CD4-positive, alpha-beta T cell (primary cell): ENCODE data around the gene IZUMO1. TPM values are rescaled to one million over a fixed set of nuclear protein-coding genes. Genes with fewer than 3 reads are reported as not detected.

Experiments
- ATAC-seq: fragments of 200-7000 bp; cut with Tn5 transposase; one replicate; pipeline ENCODE4 v1.10.0; 2022; ENCODE audit warnings: mild to moderate bottlenecking; ENCODE audit not compliant: poor library complexity
- CTCF ChIA-PET: fragments of 350-600 bp; sonication (Branson Sonifier 250); formaldehyde crosslinking; loops from one replicate; lab custom pipeline; 2021; ENCODE audit warnings: antibody characterized with exemption, inconsistent platforms; lab: Charles Lee
- POLR2A ChIA-PET: fragments of 350-600 bp; sonication (Branson Sonifier 250); formaldehyde crosslinking; loops from one replicate; lab custom pipeline; 2021; ENCODE audit warnings: antibody characterized with exemption, inconsistent platforms; lab: Charles Lee
- DNase-seq, 14 experiments: peaks; one replicate each; pipeline ENCODE4 v3.0.0-alpha.2; 2013 to 2020; ENCODE audit warnings: mixed read lengths in 2 of 14
- H3K27ac ChIP-seq, 2 donors: one replicate each; pipeline versions ENCODE4 v1.5.1 to v1.7.0; 2013; ENCODE audit warnings: low read length in 2 of 2, low read depth in 1 of 2, mild to moderate bottlenecking in 1 of 2
- H3K27me3 ChIP-seq, 2 experiments: 1 replicate in 1 of 2; 2 replicates in 1 of 2; pipeline versions ENCODE4 v1.6.1 to v1.7.0; 2013; ENCODE audit warnings: low read length in 2 of 2, control low read depth in 1 of 2, mild to moderate bottlenecking in 1 of 2, moderate library complexity in 1 of 2; ENCODE audit not compliant: insufficient read depth in 2 of 2, control insufficient read depth in 1 of 2
- H3K36me3 ChIP-seq: one replicate; pipeline ENCODE4 v1.6.1; 2013; ENCODE audit warnings: low read length, control low read depth; ENCODE audit not compliant: insufficient read depth
- H3K4me1 ChIP-seq: one replicate; pipeline ENCODE4 v1.6.1; 2013; ENCODE audit warnings: low read length, control low read depth; ENCODE audit not compliant: insufficient read depth
- H3K4me3 ChIP-seq: one replicate; pipeline ENCODE4 v1.5.1; 2013; ENCODE audit warnings: mild to moderate bottlenecking, low read length, moderate library complexity
- H3K9me3 ChIP-seq, 2 experiments: 1 replicate in 1 of 2; 2 replicates in 1 of 2; pipeline versions ENCODE4 v1.6.1 to v1.7.0; 2013; ENCODE audit warnings: low read length in 2 of 2, mild to moderate bottlenecking in 2 of 2, control low read depth in 1 of 2, moderate library complexity in 1 of 2; ENCODE audit not compliant: control insufficient read depth in 1 of 2, insufficient read depth in 1 of 2
- H3K27ac Mint-ChIP-seq: one replicate; pipeline ENCODE4 v1.8.0; 2020; ENCODE audit warnings: mixed read lengths
- H3K27me3 Mint-ChIP-seq: one replicate; pipeline ENCODE4 v1.8.0; 2021; ENCODE audit warnings: mixed read lengths
- H3K36me3 Mint-ChIP-seq: one replicate; pipeline ENCODE4 v1.8.0; 2021; ENCODE audit warnings: low read depth, mixed read lengths
- H3K4me1 Mint-ChIP-seq: one replicate; pipeline ENCODE4 v1.8.0; 2021; ENCODE audit warnings: low read depth, mixed read lengths
- H3K4me3 Mint-ChIP-seq: one replicate; pipeline ENCODE4 v1.8.0; 2020; ENCODE audit warnings: mild to moderate bottlenecking, mixed read lengths
- H3K9me3 Mint-ChIP-seq: one replicate; pipeline ENCODE4 v1.8.0; 2020; ENCODE audit warnings: mixed read lengths
- intact Hi-C, 2 experiments: fragments of 100-400 bp; cut with DNase I in 1 of 2; cut with micrococcal nuclease in 1 of 2; formaldehyde crosslinking; loops; one replicate each; pipeline versions ENCODE4 v1.15.1 to v1.9.0; 2023 to 2025; cut with DNase I, micrococcal nuclease
- total RNA-seq, 174 experiments: library from RNA in 2 of 174; stranded (reverse) in 2 of 174; gene quantifications; one replicate each; pipeline ENCODE4 v1.2.3 and lab custom pipeline; 2021 to 2026
- TF ChIP-seq, protein P1 (sequence below): fragments of 200-600 bp; IDR thresholded peaks from one replicate; pipeline ENCODE4 v1.8.0; 2022; ENCODE audit warnings: antibody characterized with exemption, mild to moderate bottlenecking

The IZUMO1 gene
- total RNA-seq, 2 experiments from 2014 or later: not detected

DNA sequence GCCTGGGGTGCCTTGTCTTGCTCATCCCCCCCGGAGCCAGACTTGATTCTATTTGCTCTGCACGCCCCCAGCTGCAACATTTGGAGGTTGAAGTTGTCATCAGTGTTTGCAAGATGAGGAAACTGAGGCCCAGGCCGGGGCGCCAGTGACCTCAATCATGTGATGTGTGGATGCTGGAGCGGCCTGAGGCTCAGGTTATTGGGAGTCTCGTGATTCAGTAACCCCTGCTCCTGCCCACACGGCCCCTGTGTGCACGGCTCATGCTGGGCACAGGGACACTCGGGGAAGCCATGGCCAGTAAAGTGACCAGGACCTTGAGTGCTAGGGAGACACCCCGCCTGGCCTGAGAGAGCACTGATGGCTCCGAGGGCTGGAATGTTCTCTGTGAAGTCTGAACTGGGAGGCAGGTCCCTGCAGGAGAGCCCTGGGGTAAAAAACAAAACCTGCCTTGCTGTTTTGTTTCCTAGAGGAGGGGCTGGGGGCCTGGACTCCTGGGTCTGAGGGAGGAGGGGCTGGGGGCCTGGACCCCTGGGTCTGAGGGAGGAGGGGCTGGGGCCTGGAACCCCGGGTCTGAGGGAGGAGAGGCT is 10.5 kb upstream of the IZUMO1 start:
- no peak for ATAC-seq
- TF ChIP-seq, protein P1, sequence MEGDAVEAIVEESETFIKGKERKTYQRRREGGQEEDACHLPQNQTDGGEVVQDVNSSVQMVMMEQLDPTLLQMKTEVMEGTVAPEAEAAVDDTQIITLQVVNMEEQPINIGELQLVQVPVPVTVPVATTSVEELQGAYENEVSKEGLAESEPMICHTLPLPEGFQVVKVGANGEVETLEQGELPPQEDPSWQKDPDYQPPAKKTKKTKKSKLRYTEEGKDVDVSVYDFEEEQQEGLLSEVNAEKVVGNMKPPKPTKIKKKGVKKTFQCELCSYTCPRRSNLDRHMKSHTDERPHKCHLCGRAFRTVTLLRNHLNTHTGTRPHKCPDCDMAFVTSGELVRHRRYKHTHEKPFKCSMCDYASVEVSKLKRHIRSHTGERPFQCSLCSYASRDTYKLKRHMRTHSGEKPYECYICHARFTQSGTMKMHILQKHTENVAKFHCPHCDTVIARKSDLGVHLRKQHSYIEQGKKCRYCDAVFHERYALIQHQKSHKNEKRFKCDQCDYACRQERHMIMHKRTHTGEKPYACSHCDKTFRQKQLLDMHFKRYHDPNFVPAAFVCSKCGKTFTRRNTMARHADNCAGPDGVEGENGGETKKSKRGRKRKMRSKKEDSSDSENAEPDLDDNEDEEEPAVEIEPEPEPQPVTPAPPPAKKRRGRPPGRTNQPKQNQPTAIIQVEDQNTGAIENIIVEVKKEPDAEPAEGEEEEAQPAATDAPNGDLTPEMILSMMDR: no peak
- Histone ChIP-seq H3K36me3 (no peaks in the 10 kb centered on the region), H3K9me3 (peaks cover 0 to 5% of the 10 kb centered on the region in 2 experiments), H3K4me1 (peaks cover 23% of the 10 kb centered on the region), H3K27me3 (peaks cover 24 to 26% of the 10 kb centered on the region in 2 experiments), H3K27ac (no peak overlapping the region), H3K4me3 (no peak overlapping the region)
- Mint-ChIP-seq H3K27ac (no peak overlapping the region), H3K4me1 (peaks cover 13% of the 10 kb centered on the region), H3K9me3 (no peaks in the 10 kb centered on the region), H3K36me3 (no peaks in the 10 kb centered on the region), H3K27me3 (peaks cover 35% of the 10 kb centered on the region), H3K4me3 (no peak overlapping the region)
- POLR2A ChIA-PET: no interaction called here
- intact Hi-C loops: no loop called here
- CTCF ChIA-PET: no interaction called here
- DNase-seq: no peak

DNA sequence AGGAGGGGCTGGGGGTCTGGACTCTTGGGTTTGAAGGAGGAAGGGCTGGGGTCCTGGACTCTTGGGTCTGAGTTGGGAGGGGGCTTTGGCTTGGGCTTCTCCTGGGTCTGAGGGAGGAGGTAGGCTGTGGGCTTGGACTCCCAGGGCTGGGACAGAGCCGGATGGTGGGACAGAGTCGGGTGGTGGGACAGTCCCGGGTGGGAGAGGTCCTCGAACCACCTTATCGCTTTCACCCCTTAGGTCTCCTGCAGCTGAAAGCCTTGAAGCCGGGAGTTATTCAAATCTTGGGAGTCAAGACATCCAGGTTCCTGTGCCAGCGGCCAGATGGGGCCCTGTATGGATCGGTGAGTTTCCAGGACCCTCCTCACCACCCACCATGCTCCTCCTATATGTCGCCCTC is 10.0 kb upstream of the IZUMO1 start:
- DNase-seq (no peak), ATAC-seq (no peak)
- Histone ChIP-seq H3K9me3 (peaks cover 0 to 5% of the 10 kb centered on the region in 2 experiments), H3K4me3 (no peak overlapping the region), H3K27me3 (peaks cover 24 to 31% of the 10 kb centered on the region in 2 experiments), H3K4me1 (peaks cover 28% of the 10 kb centered on the region), H3K36me3 (no peaks in the 10 kb centered on the region), H3K27ac (no peak overlapping the region)
- Mint-ChIP-seq H3K4me3 (no peak overlapping the region), H3K9me3 (no peaks in the 10 kb centered on the region), H3K4me1 (peaks cover 17% of the 10 kb centered on the region), H3K36me3 (no peaks in the 10 kb centered on the region), H3K27ac (no peak overlapping the region), H3K27me3 (peaks cover 38% of the 10 kb centered on the region)
- intact Hi-C loops: no loop called here
- ChIA-PET POLR2A (no interaction called here), CTCF (no interaction called here)
- TF ChIP-seq, protein P1: no peak

DNA sequence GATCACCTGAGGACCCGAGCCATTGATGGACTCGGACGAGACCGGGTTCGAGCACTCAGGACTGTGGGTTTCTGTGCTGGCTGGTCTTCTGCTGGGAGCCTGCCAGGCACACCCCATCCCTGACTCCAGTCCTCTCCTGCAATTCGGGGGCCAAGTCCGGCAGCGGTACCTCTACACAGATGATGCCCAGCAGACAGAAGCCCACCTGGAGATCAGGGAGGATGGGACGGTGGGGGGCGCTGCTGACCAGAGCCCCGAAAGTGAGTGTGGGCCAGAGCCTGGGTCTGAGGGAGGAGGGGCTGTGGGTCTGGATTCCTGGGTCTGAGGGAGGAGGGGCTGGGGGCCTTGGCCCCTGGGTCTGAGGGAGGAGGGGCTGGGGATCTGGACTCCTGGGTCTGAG is 9.5 kb upstream of the IZUMO1 start:
- H3K9me3 Mint-ChIP-seq: no peaks in the 10 kb centered on the region
- no peak for DNase-seq
- H3K27me3 ChIP-seq: peaks cover 24 to 31% of the 10 kb centered on the region in 2 experiments

More for the DNA sequence above, 9.5 kb upstream of the IZUMO1 start:
- Mint-ChIP-seq H3K36me3 (no peaks in the 10 kb centered on the region), H3K27ac (no peak overlapping the region), H3K4me1 (peaks cover 19% of the 10 kb centered on the region), H3K4me3 (no peak overlapping the region), H3K27me3 (peaks cover 39% of the 10 kb centered on the region)
- H3K4me3 ChIP-seq: no peak overlapping the region
- no peak overlapping the region for H3K27ac ChIP-seq
- H3K36me3 ChIP-seq: no peaks in the 10 kb centered on the region
- H3K9me3 ChIP-seq: peaks cover 0 to 5% of the 10 kb centered on the region in 2 experiments
- no peak for ATAC-seq
- intact Hi-C loops: no loop called here
- TF ChIP-seq, protein P1: no peak
- ChIA-PET CTCF (no interaction called here), POLR2A (no interaction called here)
- H3K4me1 ChIP-seq: peaks cover 29% of the 10 kb centered on the region
